ENCODE measurements around the gene ADSL. TPM values are rescaled to one million over a fixed set of nuclear protein-coding genes. Genes with fewer than 3 reads are reported as not detected.

ADSL gene
- 100 to 1,000 TPM; 129 to 132 TPM for total RNA-seq

DNA sequence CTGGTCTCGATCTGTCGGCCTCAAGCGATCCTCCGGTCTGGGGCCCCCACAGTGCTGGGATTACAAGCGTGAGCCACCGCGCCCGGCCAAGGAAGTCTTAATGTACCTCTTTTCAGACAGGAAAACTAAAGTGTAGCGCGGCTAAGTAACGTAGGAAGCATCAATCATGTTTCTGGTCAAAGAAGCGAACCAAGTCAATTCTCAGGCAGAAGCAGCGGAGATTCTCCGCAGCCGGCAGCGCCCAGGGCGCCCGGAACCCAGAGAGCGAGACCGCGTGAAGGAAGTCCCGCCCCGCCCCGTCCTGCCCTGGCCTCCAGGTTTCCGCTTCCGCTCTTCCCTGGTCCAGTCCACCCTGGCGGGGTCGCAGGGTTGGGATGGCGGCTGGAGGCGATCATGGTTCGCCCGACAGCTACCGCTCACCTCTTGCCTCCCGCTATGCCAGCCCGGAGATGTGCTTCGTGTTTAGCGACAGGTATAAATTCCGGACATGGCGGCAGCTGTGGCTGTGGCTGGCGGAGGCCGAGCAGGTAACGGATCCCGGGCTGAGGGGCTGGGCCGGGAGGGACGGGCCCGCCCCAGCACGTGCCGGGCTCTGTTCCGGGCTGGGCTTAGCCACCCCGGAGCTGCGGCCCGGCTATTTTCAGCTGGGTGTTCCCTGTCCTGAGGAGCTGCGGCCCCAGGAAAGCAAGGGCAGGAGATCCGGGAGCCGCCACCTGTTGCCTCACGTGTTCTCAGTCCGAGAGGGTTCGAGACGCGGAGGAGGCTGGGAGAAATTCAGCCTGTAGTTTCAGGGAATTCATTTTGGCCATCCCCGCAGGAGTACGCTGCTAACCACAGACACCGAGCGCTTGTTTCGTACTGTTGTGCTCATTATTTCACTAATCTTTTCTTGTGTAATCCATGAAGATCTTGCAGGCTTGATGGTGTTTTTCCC is at the start of gene ADSL:
ADSL (plus strand) TSS at position 316 of the 934 bp plus-strand sequence; CDS start at position 375, 59 bp downstream.

Other genes starting within 250 kb of the ADSL start
- gene TNRC6B, start 168.6 kb upstream of the ADSL start, total RNA-seq = 10 to 100 TPM; 68.3 to 68.5 TPM
- gene SGSM3, start 24.1 kb downstream of the ADSL start, total RNA-seq = 10 to 100 TPM; 81.8 to 95.1 TPM

All from activated naive CD4-positive, alpha-beta T cell treated with anti-CD3 and anti-CD28 coated beads, Interleukin-2, amount 10 ng/mL, durations not matched to agents 5 hours and 36 hours (primary cell).